Endometrium (tissue), 2 donors: ENCODE results near the gene MBD6.

Source experiments
- FAIRE-seq: peaks from 2 replicates; lab custom pipeline; 2012; peaks lifted over from hg19 to GRCh38; lab: Jason Lieb, UNC
- donor health status: control.
- donor health status: control.

Gene MBD6

DNA sequence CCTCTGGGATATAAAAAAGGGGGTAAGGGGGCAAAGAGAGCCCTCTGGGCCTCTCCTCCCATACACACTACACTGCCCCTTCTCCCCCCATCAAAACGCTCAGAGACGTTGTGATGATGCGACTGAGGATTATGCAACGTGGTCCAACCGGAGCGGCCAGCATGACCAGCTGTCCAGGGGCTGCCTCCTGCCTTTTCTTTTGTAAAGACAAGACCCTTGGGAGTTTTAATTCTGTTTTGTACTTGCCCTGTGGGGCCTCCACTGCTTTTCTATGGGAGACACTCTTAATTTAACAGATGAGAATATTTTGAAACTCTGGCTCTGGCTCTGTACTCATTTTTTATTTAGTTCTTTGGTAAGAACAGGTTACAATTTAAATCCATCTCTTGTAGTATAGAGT, 7.2 kb downstream of the MBD6 start:
- FAIRE-seq: no peak

DNA sequence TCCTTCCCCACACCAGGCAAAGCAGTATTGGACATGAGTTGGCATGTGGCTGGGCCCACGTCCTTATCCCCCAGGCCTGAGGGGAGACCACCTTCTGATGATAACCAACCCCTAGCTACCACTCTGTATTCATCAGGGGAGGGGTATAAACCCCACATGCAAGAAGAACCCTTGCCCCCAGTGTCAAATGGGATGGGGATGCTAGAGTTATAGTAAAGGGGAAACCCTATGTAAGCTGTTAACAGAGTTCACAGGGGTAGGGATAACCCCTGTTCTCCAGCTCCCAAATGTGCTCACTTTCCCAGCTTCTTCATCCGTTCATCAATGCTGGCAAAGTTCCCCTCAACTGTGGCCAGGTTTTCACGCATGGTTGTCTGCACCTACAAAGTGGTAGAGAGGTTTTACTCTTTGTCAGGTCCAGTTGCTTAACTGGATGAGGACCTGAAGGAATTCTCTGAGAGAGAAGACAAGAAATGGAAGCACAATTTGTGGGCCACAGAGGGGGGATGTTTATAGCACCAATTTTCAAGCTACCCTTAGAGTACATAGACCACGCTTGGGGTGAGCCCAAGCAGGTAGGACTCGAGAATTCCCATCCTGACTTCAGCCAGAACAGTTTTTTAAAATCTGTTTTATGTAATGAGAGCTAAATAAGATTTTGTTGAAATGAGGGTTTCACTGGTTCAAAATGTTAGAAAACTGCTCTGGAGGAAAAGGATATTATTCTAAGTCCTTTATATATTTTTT, 7.9 kb downstream of the MBD6 start:
- FAIRE-seq: no peak

DNA sequence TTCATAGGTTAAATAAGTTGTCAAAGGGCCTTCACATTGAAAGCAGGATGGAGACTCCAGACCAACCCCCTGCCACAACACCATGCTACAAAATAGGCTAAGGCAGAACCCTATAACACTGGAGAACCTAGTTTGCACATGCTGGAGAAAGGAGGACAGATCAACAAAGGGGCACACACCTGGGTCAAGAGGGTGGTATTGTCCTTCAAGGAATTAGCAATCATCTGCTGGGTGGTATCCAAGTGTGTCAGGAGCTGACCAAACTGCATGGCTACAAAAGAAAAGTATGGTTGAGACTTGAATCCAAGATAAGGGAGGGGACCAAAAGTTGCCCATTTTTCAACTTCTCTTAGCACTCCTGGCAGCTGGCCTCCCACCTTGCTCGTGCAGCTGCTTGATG, 9.2 kb downstream of the MBD6 start:
- no peak for FAIRE-seq

DNA sequence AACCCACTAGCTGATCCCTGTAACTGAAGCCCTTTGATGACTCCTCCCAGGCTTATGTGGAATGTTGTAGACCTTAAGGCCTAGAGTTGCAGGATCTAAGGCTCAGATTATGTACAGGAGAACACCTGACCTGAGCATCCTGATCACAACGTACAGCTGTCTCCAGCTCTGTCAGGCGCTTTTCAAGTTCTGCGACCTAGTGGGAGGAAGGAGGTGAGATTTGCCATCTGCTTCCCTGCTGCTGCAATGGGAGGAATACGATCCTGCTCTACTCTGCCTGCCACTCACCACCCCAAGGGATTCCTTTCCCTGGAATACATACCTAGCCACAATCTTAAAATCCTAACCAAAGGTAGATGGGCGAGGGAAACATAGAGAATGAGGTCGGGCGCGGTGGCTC, 10.5 kb downstream of the MBD6 start:
- no peak for FAIRE-seq

DNA sequence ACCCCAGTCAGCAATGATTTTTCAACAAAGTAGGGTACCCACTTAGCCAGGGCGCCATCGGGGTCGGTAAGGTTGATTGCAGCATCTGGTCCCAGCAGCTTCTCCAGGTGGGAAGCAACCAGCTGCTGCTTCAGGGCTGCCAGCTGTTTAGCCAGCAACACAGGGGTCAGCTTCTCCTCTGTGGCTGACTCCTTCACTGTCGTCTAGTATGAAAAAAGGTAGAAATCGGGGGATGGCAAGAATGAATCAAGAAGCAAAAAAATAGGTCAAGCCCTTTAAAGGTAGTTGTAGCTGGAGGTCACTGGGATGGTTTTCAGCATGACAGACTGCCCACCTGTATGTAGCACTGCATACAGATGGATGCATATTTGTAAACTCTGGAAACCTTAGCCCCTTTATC, 11.6 kb downstream of the MBD6 start:
- no peak for FAIRE-seq

- no peak for FAIRE-seq
These were observed 12.4 kb downstream of the MBD6 start for GRCh38 chr12:57534991-57535543.

DNA sequence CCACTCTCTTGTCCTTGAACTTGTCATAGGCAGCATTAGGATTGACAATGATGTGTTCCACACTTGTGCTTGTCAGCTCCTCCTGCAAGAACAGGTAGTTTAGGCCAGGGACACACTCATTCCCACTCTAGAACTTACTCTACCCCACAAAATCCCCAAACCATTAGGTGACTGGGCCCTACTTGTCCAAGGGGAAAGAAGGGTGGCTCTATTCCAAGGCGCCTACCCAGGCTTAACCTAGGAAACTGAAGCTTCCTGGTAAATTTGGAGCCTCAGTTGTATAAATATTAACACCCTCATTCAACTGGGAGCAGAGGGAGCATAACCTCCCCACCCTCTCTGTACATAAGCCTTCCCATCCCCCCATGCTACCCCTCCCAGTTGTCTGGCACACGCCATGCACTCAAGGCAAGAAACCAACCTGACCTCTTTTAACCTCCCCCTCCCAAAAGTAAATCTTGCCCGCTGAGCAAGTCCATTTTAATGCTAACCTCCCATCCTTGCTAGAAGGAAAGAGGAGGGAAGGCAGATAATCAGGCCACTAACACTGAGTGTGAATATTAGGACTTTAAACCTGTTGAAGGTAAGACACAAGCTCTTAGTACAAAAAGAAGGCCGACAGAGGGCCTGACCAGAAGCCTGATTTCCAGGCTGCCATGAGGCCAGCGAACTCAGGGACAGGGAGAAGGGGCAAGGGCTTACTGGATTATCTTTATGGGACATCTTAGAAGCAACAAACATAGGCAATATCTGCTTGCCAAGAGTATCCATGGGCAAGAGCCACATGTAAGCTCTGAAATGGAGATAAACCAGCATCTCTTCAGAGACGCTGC, 13.4 kb downstream of the MBD6 start:
- FAIRE-seq: no peak

GRCh38 chr12:57536597-57536942, 13.9 kb downstream of the MBD6 start:
- FAIRE-seq: no peak

- no peak for FAIRE-seq
These were observed 16.6 kb downstream of the MBD6 start for GRCh38 chr12:57539134-57539768.

- FAIRE-seq: no peak
These were observed 18.4 kb downstream of the MBD6 start for GRCh38 chr12:57541001-57541400.

DNA sequence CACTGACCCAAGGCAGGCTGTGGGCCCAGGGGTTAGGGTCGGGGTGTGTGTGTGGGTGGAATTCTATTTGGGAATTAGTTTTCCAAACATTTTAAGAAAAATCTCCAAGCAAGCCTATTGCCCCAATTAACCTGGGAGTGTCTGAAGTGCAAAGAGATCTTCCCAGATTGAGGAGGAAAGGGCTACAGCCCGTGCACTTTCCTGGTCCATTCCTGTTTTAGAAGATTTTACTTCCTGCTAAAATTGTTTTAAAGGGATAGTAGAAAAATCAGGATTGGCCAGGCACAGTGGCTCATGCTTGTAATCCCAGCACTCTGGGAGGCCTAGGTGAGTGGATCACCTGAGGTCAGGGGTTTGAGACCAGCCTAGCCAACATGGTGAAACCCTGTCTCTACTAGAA, 19.1 kb downstream of the MBD6 start:
- no peak for FAIRE-seq

- no peak for FAIRE-seq
These were observed 21.0 kb downstream of the MBD6 start for GRCh38 chr12:57543581-57543980.

- FAIRE-seq: no peak
These were observed 23.3 kb downstream of the MBD6 start for GRCh38 chr12:57545809-57546437.

GRCh38 chr12:57546438-57547287, 24.0 kb downstream of the MBD6 start, which contains the start of gene DCTN2:
TSS of gene DCTN2 (minus strand) at chr12:57547192. CDS start at chr12:57547063, 129 bp downstream.
- no peak for FAIRE-seq

DNA sequence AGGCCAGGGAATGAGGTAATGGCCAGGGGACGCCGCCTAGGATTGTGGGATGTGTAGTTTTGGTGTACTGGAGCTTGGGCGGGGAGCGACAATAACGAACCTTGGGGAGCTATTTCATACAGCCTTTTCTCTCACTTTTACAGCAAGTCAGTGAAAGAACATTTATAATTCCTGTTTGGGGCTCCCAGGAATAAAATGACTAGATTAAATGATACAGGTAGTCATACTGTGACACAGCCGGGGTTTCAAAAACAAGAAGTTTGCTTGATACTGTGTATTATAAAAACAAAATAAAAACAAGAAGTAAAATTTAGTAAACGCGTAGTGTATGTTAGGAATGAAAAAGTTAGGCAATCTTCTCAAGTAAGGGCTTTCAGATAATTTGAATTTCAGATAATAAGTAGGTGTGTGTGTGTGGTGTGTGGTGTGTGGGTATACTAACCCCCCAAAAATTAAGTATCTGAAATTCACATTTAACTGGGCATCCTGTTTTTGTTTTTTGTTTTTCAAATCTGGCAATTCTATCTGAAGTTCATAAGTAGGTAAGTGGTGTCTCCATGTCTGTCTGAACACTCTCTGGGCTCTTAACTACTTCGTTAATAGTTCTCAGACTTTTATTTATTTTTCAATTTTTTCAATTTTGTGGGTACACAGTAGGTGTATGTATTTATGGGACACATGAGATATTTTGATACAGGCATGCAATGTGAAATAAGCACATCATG, 24.8 kb downstream of the MBD6 start:
- peak; percentile 79 for FAIRE-seq

DNA sequence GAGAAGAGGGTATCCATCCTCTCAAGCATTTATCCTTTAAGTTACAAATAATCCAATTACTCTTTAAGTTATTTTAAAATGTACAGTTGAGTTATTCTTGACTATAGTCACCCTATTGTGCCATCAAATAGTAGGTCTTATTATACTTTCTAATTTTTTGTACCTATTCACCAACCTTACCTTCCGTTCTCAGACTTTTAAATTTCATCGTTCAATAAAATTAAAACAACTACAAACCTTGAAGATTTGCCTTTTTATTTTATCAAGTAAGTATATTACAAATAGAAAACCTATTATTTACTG, 25.3 kb downstream of the MBD6 start:
- no peak for FAIRE-seq

- FAIRE-seq: no peak
These were observed 25.9 kb downstream of the MBD6 start for GRCh38 chr12:57548488-57548887.

DNA sequence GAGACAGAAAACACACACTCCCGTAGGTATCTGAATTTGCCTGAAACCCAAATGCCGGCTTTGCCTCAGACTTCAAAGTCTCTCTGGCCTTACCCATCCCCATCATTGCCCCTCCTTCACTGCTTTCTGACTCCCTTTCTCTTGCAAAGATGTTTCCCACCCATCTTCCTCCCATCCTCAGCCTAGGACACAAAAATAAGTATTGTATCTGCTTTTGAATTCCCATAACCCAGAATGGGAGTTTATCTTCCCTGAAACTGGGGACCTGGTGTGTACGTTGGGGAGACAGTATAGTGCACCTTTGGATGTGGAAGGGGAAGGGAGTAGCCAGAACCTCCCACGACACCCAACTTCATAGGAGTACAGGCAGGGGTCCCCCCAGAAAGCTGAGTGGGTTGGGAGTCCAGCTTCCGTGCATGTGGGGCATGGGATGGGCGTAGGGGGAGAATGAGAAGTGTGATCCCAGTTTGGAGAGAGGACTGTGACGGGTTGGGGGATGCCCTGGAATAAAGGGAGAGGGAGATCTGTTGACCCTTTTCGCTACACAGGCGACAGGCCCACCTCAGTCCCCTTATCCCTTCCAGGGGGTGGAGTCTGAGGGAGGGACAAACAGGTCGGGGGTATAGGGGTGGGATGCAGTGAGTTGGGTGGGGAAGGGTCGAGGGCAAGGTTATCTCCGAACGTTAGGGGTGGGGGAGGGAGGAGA, 26.7 kb downstream of the MBD6 start:
- no peak for FAIRE-seq

- no peak for FAIRE-seq
These were observed 27.5 kb downstream of the MBD6 start, which contains the start of gene KIF5A for GRCh38 chr12:57549909-57550640. TSS of gene KIF5A (plus strand) at chr12:57550044. CDS start at chr12:57550272, 228 bp downstream.
